ENCODE measurements around the gene FAXDC2.

Gene FAXDC2

DNA sequence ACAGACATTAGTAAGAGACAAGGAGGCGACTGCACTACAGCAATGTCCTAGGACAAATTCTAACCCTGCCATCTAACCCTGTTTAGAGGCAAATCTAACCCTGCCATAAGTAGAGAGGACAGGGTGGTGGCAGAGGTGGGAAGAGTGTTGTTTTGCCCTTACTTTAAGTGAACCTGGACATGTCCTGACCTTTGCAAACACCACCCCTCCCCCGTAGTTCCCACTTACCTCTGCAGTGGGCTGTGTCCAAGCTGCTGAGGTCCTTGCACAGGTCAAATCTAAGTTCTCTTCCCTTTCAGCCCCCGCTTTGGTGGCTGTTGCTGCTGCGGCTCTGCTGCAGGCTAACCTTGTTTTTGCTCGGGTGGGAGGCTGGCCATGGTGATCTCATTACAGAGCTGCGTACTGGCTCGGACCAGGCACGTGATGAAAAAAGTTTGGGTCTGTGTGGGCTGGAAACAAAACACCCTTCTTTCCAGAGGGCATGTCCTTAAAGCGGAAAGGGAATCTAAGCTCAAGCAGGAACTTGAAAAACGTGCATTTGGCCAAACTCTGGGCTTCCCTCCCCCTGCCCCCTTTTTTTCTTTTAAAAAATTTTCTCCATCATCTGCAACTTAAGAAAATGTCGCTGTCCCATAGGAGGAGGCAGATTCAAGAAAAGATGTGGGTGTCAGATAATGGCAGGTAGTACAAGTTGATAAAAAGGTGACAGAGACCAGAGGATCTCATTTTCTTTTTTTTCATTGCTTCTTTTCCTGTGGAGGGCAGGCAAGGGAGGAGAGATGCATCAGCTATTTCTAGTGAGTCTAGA is at the start of gene FAXDC2:
Gene FAXDC2, minus strand, starts transcription at position 349 of the 808 bp plus-strand sequence. CDS start 12,425 bp downstream, outside the sequence.
- DNase-seq (ENCODE audit: insufficient read length, low spot score) (no peak), FAIRE-seq (no peak)
- TF ChIP-seq, protein P1, sequence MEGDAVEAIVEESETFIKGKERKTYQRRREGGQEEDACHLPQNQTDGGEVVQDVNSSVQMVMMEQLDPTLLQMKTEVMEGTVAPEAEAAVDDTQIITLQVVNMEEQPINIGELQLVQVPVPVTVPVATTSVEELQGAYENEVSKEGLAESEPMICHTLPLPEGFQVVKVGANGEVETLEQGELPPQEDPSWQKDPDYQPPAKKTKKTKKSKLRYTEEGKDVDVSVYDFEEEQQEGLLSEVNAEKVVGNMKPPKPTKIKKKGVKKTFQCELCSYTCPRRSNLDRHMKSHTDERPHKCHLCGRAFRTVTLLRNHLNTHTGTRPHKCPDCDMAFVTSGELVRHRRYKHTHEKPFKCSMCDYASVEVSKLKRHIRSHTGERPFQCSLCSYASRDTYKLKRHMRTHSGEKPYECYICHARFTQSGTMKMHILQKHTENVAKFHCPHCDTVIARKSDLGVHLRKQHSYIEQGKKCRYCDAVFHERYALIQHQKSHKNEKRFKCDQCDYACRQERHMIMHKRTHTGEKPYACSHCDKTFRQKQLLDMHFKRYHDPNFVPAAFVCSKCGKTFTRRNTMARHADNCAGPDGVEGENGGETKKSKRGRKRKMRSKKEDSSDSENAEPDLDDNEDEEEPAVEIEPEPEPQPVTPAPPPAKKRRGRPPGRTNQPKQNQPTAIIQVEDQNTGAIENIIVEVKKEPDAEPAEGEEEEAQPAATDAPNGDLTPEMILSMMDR (IDR thresholded peaks at IDR 0.05; ENCODE audit: insufficient read depth, missing control alignments), result no peak

DNA sequence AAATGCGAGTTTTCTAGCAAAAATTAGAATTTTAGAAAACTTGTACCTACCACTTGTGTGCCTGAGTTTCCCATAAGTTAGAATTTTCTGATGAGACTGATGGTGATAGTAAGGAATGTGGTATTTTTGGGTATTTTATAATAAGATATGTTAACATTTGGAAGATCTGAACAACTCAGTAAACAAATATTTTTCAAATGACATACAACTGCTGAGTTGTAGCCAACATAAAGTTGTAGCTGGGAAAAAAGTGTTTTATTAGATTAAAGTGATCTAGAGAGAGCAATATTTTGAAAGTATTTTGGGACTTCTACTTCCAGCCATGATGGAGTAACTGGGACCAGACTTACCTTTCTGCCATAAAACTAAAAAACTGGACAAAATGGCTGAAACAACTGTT is 49.7 kb upstream of the FAXDC2 start:
- FAIRE-seq (no peak), DNase-seq (ENCODE audit: insufficient read length, low spot score) (no peak)
- TF ChIP-seq, protein P1 (IDR thresholded peaks at IDR 0.05; ENCODE audit: insufficient read depth, missing control alignments), result no peak

DNA sequence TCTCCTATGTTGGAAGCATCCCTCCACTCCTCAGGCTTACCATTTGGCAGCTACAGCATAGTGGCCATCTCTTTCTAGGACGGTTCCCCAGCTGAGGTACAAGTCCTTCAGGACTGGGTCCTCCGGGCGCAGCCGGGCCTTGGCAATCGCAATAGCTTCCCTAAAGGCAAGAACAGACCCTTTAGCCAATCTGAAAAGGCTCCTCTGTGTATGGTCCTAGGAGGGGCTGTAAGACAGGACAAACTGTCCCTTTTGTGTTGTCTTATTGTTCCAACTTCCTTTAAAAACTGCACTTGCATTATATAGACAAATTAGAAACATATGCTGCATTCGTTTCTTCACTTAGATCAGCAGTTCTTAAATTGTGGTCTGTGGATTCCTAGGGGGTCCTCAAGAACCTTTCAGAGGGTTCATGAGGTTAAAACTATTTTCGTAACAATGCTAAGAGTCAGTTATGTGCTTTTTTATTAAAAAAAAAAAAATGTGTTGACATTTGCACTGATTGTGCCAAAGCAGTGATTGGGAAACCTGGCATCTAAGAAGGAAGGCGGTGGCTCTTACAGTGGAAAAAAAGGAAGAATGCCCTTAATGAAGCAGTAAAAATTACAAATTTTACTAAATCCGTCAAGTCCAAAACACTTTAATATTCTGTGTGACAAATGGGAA is 48.9 kb upstream of the FAXDC2 start:
- TF ChIP-seq, protein P1 (IDR thresholded peaks at IDR 0.05; ENCODE audit: insufficient read depth, missing control alignments), result no peak
- DNase-seq (ENCODE audit: insufficient read length, low spot score) (no peak), FAIRE-seq (no peak)

DNA sequence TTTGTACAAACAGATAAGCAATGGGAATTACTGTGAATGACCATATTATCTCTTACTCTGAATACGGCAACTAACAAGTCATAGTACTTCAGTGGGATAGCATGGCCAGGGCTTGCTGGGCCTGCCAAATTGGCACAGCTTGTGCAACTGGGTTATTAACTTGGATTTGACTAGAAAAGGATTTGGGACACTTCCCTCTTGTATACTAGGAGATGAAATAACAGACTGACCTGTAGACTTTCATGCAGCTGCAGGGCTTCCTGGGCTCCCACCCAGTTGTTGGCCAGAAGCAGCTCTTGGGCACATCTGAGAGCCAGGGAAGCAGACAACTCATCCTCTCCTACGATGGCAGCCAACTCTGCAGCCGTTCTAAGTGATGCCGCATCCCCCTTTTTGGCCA is 47.8 kb upstream of the FAXDC2 start:
- no peak for FAIRE-seq
- TF ChIP-seq, protein P1 (IDR thresholded peaks at IDR 0.05; ENCODE audit: insufficient read depth, missing control alignments), result no peak
- DNase-seq (ENCODE audit: insufficient read length, low spot score), result no peak

DNA sequence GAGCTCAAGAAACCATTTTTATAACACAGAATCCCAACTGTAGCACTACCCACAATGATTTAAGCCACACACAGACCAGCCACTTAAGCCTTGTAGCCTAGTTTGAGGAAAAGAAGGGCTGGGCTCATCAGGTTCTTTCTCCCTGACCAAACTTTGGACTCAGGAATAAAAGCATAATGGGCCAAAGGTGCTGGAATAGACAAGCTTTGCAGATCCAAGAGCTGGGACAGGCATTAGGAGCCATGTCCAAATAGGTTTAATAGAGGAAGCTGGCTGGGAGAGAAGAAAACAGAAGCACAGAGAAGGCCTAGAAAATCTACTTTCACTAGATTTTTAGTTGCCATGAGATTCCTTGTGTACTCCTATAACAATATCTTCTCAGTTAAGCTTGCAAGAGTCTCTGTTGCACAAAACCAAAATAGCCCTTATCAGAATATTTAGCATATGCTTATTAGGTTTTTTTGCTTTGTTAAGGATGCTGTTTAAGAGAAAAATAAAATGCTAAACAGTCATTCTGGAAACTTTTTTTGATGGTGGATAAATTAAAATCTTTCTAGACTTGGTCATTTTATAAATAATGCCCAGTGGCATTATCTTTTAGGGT is 46.3 kb upstream of the FAXDC2 start:
- TF ChIP-seq, protein P1 (IDR thresholded peaks at IDR 0.05; ENCODE audit: insufficient read depth, missing control alignments), result no peak
- DNase-seq (ENCODE audit: insufficient read length, low spot score) (no peak), FAIRE-seq (no peak)

DNA sequence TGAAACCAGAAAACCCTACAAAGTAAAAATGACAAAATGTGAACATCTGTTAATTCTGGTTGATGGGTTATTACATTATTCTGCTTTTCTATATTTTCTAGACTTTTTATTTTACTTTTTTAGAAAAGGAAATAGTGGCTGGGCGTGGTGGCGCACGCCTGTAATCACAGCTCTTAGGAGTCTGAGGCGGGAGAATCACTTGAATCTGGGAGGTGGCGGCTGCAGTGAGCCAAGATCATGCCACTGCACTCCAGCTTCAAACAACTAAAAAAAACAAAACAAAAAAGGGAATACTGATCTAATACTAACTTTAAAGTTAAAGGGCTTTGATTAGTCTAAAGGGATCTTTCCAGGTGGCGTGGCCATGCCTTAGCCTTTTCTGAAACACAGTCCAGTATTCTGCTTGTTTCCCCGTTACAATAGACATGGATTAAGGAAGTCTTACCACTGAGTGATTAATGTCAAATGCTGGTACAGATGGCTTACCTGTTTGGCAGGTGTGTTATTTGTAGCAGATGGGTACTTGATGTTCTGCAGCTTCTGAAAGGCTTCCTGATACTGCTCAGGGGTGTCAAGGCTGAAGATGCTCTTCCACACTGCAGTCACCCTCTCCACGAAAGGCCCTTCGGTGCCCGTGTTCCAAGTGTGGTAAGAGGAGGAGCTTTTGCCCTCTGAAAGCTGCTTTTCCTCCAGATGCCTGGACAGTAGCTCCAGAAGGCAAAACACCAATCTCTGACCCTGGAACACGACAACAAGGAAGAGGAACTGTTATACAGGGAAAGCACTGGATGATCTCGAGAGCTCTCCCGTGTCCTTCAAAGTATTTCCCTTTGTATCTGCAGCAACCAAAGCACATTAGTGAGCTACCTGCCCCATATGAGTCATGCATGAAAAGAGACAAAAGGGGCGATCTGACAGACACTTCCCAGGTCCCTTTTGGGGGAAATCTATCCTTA is 45.5 kb upstream of the FAXDC2 start:
- FAIRE-seq (no peak), DNase-seq (ENCODE audit: insufficient read length, low spot score) (no peak)
- TF ChIP-seq, protein P1 (IDR thresholded peaks at IDR 0.05; ENCODE audit: insufficient read depth, missing control alignments), result no peak

Measured in D721Med (cell line).